C4-2B (cell line): ENCODE measurements around the gene SLC26A9.
"Not testable (repeated sequence)": the region's sequence is repeated elsewhere in the genome, so short reads cannot be mapped to it uniquely, and the experiment has no call there.

Experiments
- H3K27ac ChIP-seq: fragments of 450-650 bp; 2 replicates; pipeline ENCODE4 v1.5.1; 2017
- CTCF ChIP-seq: fragments of 450-650 bp; conservative IDR thresholded peaks from 2 replicates; pipeline ENCODE4 v1.5.1; 2017; ENCODE audit warnings: mild to moderate bottlenecking
- ZFX ChIP-seq: fragments of 450-650 bp; IDR thresholded peaks from 2 replicates; pipeline ENCODE4 v1.6.1; 2017

The SLC26A9 gene

GRCh38 chr1:205914730-205915129 lies 28.5 kb downstream of the SLC26A9 start:
- TF ChIP-seq ZFX (no peak), CTCF (no peak)
- no peak overlapping the region for H3K27ac ChIP-seq

- TF ChIP-seq CTCF = no peak
- TF ChIP-seq ZFX = no peak
- peak overlapping the region; percentile 16; the same call in 1 of the 2 replicates for H3K27ac ChIP-seq
Measured at GRCh38 chr1:205914155-205914507, 29.1 kb downstream of the SLC26A9 start.

- peak overlapping the region; percentile 16; the same call in 1 of the 2 replicates for H3K27ac ChIP-seq
Measured at GRCh38 chr1:205913451-205914154, 29.7 kb downstream of the SLC26A9 start.

GRCh38 chr1:205907794-205908193 lies 35.5 kb downstream of the SLC26A9 start:
- no peak for TF ChIP-seq ZFX
- peak; percentile 84 for TF ChIP-seq CTCF
- no peak overlapping the region for H3K27ac ChIP-seq

More at GRCh38 chr1:205913451-205914154, 29.7 kb downstream of the SLC26A9 start:
- TF ChIP-seq ZFX (no peak), CTCF (no peak)

- not testable (repeated sequence) for H3K27ac ChIP-seq
Measured at GRCh38 chr1:205905095-205905494, 38.2 kb downstream of the SLC26A9 start.

GRCh38 chr1:205896351-205896750 lies 46.9 kb downstream of the SLC26A9 start:
- TF ChIP-seq CTCF = no peak
- TF ChIP-seq ZFX = no peak
- no peak overlapping the region for H3K27ac ChIP-seq

GRCh38 chr1:205894119-205894518 lies 49.1 kb downstream of the SLC26A9 start:
- not testable (repeated sequence) for H3K27ac ChIP-seq

- H3K27ac ChIP-seq = not testable (repeated sequence)
Measured at GRCh38 chr1:205892175-205892574, 51.1 kb downstream of the SLC26A9 start.

- not testable (repeated sequence) for H3K27ac ChIP-seq
Measured at GRCh38 chr1:205891481-205891880, 51.8 kb downstream of the SLC26A9 start.

GRCh38 chr1:205890631-205891030 lies 52.6 kb downstream of the SLC26A9 start:
- H3K27ac ChIP-seq = not testable (repeated sequence)

- H3K27ac ChIP-seq = not testable (repeated sequence)
Measured at GRCh38 chr1:205889706-205890105, 53.5 kb downstream of the SLC26A9 start.

- H3K27ac ChIP-seq = not testable (repeated sequence)
Measured at GRCh38 chr1:205889006-205889405, 54.2 kb downstream of the SLC26A9 start.
